Measurements from ENCODE around the gene MMP2.

The MMP2 gene

DNA sequence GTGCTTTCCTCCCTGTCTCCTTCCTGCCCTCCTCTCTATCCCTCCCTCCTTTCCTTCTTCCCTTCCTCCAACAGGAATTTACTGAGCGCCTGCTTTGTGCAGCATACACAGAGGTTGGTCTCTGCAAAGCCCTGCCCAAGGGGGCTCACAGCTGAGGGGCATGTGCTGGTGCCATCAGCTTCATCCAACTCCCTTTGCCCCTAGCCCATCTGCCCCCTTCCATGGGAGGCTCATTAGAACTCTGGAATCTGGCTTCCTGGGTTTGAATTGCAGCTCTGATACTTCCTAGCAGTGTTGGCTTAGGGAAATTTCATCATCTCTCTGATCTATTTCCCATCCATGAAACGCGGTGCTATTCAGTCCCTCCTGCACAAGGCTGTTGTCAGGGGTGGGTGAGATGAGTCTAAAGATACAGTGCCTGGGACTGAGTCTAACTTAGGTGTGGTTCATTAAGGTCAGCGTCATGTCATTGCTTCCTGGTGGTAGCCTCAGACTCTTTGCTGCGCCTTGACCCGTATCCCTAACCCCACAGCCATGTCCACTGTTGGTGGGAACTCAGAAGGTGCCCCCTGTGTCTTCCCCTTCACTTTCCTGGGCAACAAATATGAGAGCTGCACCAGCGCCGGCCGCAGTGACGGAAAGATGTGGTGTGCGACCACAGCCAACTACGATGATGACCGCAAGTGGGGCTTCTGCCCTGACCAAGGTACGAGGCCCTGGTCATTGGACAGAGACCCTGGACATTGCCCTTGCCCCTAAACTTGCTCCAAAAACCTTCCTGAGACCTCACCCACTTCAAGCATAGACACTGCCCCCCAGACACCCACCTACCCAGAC lies 10.3 kb downstream of the MMP2 start:
- FAIRE-seq (no peak), DNase-seq (ENCODE audit: insufficient read length, low spot score) (no peak)
- no peak for TF ChIP-seq POU2F2 (IDR thresholded peaks at IDR 0.05; ENCODE audit: low read depth, low read length)
- no peak for TF ChIP-seq POLR2A (IDR thresholded peaks at IDR 0.05; ENCODE audit: low read depth, low read length)
- no peak for TF ChIP-seq SPI1 (IDR thresholded peaks at IDR 0.05; ENCODE audit: low read depth, low read length)
- no peak for TF ChIP-seq PAX5 (IDR thresholded peaks at IDR 0.05; ENCODE audit: insufficient read depth, low read length, severe bottlenecking)
- no peak for TF ChIP-seq TAF1 (IDR thresholded peaks at IDR 0.05; ENCODE audit: low read depth, low read length)
- TF ChIP-seq POLR2AphosphoS5 (IDR thresholded peaks at IDR 0.05; ENCODE audit: low read depth, low read length): no peak

DNA sequence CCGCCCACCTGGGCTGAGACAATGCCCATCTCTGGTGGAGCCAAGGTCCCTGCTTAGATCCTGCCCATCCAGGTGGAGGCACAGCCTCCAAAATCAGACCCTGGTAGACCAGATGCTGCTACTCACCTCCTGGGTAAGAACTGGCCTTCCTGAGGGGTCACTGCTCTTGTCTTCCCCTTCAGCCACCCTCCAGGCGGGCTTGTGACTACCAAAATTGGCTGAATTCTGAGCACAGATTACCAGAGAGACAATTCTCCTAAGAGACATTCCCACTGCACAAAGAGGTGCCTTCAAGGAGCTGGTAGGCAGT lies 10.9 kb downstream of the MMP2 start:
- TF ChIP-seq TAF1 (IDR thresholded peaks at IDR 0.05; ENCODE audit: low read depth, low read length): no peak
- no peak for TF ChIP-seq PAX5 (IDR thresholded peaks at IDR 0.05; ENCODE audit: insufficient read depth, low read length, severe bottlenecking)
- TF ChIP-seq POLR2AphosphoS5 (IDR thresholded peaks at IDR 0.05; ENCODE audit: low read depth, low read length): no peak
- no peak for TF ChIP-seq POU2F2 (IDR thresholded peaks at IDR 0.05; ENCODE audit: low read depth, low read length)
- no peak for TF ChIP-seq POLR2A (IDR thresholded peaks at IDR 0.05; ENCODE audit: low read depth, low read length)
- no peak for TF ChIP-seq SPI1 (IDR thresholded peaks at IDR 0.05; ENCODE audit: low read depth, low read length)
- FAIRE-seq: no peak
- no peak for DNase-seq (ENCODE audit: insufficient read length, low spot score)

DNA sequence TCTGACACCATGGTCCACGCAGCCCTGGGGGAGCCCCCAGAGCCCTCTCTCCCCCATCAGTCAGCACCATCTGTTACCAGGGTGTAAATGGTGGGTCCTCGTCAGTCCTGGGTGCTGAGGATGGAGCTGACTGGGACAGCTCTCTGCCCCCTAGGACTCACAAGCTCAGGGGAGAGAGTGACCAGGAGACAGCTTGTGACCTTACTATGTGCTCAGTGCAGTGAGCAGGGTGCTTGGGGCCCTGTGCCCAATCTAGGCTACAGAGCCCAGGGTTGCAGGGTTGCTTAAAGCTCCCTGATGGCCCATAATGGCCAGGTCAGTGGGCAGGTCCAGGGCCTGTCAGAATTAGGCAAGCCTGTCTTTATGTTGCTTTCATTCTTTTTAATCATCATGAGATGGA lies 11.3 kb downstream of the MMP2 start:
- TF ChIP-seq PAX5 (IDR thresholded peaks at IDR 0.05; ENCODE audit: insufficient read depth, low read length, severe bottlenecking): no peak
- no peak for DNase-seq (ENCODE audit: insufficient read length, low spot score)
- FAIRE-seq: no peak

GRCh38 chr16:55491691-55492090 lies 12.7 kb downstream of the MMP2 start:
- no peak for FAIRE-seq
- TF ChIP-seq POU2F2 (IDR thresholded peaks at IDR 0.05; ENCODE audit: low read depth, low read length) (no peak), SPI1 (IDR thresholded peaks at IDR 0.05; ENCODE audit: low read depth, low read length) (no peak), POLR2AphosphoS5 (IDR thresholded peaks at IDR 0.05; ENCODE audit: low read depth, low read length) (no peak)
- DNase-seq (ENCODE audit: insufficient read length, low spot score): no peak

DNA sequence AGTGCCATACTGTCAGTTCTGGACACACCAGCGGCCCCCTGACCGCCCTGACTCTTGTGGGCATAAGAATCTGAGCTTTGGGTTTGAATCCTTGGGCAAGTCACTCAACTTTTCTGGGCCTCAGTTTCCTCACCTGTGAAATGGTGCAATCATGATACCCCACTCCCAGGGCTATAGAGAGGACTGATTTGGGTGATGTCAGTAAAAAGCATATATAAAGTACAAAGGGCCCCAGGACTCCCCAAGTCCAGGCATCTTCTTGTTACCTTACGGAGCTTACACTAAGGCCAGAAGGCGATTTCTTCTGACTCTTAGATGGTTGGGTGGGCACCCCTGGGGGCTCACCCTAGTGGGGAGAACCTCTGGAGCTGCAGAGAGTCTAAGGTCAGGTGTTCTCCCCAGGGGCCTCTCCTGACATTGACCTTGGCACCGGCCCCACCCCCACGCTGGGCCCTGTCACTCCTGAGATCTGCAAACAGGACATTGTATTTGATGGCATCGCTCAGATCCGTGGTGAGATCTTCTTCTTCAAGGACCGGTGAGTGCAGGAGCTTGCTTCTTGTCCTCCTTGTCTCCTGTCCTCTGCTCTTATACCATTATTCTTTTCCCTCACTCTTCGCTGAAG lies 13.9 kb downstream of the MMP2 start:
- FAIRE-seq (no peak), DNase-seq (ENCODE audit: insufficient read length, low spot score) (no peak)
- no peak for TF ChIP-seq POLR2A (IDR thresholded peaks at IDR 0.05; ENCODE audit: low read depth, low read length)

- no peak for FAIRE-seq
- no peak for DNase-seq (ENCODE audit: insufficient read length, low spot score)
- TF ChIP-seq POLR2A (IDR thresholded peaks at IDR 0.05; ENCODE audit: low read depth, low read length) (no peak), TAF1 (IDR thresholded peaks at IDR 0.05; ENCODE audit: low read depth, low read length) (no peak), POU2F2 (IDR thresholded peaks at IDR 0.05; ENCODE audit: low read depth, low read length) (no peak), SPI1 (IDR thresholded peaks at IDR 0.05; ENCODE audit: low read depth, low read length) (no peak), PAX5 (IDR thresholded peaks at IDR 0.05; ENCODE audit: insufficient read depth, low read length, severe bottlenecking) (no peak)
Measured at GRCh38 chr16:55494994-55495421, 16.0 kb downstream of the MMP2 start.

DNA sequence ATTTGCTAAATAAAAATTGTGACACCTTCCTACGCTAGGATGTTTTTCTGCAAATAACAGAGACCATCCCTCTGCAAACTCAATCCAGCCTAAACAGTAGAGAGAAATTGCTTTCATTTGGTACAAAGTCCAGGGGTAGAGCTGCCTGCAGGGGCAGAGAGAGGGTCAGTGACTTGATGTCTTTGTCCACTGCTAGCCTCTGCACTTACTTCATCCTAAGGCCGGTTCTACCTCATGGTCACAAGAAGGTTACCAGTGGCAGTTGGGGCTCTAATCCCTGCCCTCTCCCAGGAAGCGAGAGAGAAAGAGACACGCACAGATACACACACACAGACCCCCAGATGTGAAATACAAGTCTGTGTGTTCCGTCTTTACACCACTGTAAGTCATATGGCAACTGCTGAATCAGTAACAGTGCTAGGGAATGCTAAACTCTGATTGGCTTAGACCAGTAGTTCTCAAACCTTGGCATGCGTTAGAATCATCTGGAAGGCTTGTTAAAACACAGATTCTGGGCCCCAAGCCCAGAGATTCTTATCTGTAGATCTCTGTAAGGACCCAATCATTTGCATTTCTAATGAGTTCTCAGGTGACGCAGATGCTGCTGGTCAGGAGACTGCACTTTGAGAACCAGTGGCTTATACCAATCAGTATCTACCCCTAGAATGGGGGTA lies 16.8 kb downstream of the MMP2 start:
- DNase-seq (ENCODE audit: insufficient read length, low spot score): no peak
- no peak for FAIRE-seq
- no peak for TF ChIP-seq SPI1 (IDR thresholded peaks at IDR 0.05; ENCODE audit: low read depth, low read length)
- TF ChIP-seq PAX5 (IDR thresholded peaks at IDR 0.05; ENCODE audit: insufficient read depth, low read length, severe bottlenecking): no peak
- no peak for TF ChIP-seq TAF1 (IDR thresholded peaks at IDR 0.05; ENCODE audit: low read depth, low read length)
- TF ChIP-seq POLR2AphosphoS5 (IDR thresholded peaks at IDR 0.05; ENCODE audit: low read depth, low read length): no peak

GRCh38 chr16:55496509-55497145 lies 17.6 kb downstream of the MMP2 start:
- no peak for FAIRE-seq
- TF ChIP-seq POLR2A (IDR thresholded peaks at IDR 0.05; ENCODE audit: low read depth, low read length) (no peak), SPI1 (IDR thresholded peaks at IDR 0.05; ENCODE audit: low read depth, low read length) (no peak), PAX5 (IDR thresholded peaks at IDR 0.05; ENCODE audit: insufficient read depth, low read length, severe bottlenecking) (no peak), TAF1 (IDR thresholded peaks at IDR 0.05; ENCODE audit: low read depth, low read length) (no peak), POLR2AphosphoS5 (IDR thresholded peaks at IDR 0.05; ENCODE audit: low read depth, low read length) (no peak), POU2F2 (IDR thresholded peaks at IDR 0.05; ENCODE audit: low read depth, low read length) (no peak)
- DNase-seq (ENCODE audit: insufficient read length, low spot score): no peak

GRCh38 chr16:55497558-55497957 lies 18.6 kb downstream of the MMP2 start:
- FAIRE-seq: no peak
- DNase-seq (ENCODE audit: insufficient read length, low spot score): no peak
- TF ChIP-seq POU2F2 (IDR thresholded peaks at IDR 0.05; ENCODE audit: low read depth, low read length): no peak
- TF ChIP-seq POLR2A (IDR thresholded peaks at IDR 0.05; ENCODE audit: low read depth, low read length): no peak
- no peak for TF ChIP-seq POLR2AphosphoS5 (IDR thresholded peaks at IDR 0.05; ENCODE audit: low read depth, low read length)
- no peak for TF ChIP-seq PAX5 (IDR thresholded peaks at IDR 0.05; ENCODE audit: insufficient read depth, low read length, severe bottlenecking)
- no peak for TF ChIP-seq SPI1 (IDR thresholded peaks at IDR 0.05; ENCODE audit: low read depth, low read length)
- TF ChIP-seq TAF1 (IDR thresholded peaks at IDR 0.05; ENCODE audit: low read depth, low read length): no peak

DNA sequence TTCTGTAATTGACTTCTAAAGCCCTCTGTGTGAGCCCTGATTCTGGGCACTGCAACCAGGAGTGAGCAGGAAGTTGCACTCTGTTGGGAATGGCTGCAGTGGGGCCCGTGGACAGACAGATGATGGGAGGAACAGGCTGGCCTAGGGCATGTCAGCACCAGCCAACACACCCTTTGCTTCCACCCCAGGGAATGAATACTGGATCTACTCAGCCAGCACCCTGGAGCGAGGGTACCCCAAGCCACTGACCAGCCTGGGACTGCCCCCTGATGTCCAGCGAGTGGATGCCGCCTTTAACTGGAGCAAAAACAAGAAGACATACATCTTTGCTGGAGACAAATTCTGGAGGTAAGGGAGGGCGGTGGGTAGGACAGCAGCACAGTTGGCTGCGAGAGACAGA lies 19.1 kb downstream of the MMP2 start:
- FAIRE-seq (no peak), DNase-seq (ENCODE audit: insufficient read length, low spot score) (no peak)
- TF ChIP-seq POLR2A (IDR thresholded peaks at IDR 0.05; ENCODE audit: low read depth, low read length) (no peak), POU2F2 (IDR thresholded peaks at IDR 0.05; ENCODE audit: low read depth, low read length) (no peak), POLR2AphosphoS5 (IDR thresholded peaks at IDR 0.05; ENCODE audit: low read depth, low read length) (no peak), TAF1 (IDR thresholded peaks at IDR 0.05; ENCODE audit: low read depth, low read length) (no peak), SPI1 (IDR thresholded peaks at IDR 0.05; ENCODE audit: low read depth, low read length) (no peak), PAX5 (IDR thresholded peaks at IDR 0.05; ENCODE audit: insufficient read depth, low read length, severe bottlenecking) (no peak)

Data from GM12891 (cell line).